T-helper 2 cell treated with Interferon-gamma antibody and Interleukin-4, amounts not matched to agents 5 μg/mL and 100 μg/mL, for 36 hours (primary cell): ENCODE measurements around the gene PDE4D.

Experiments
- DNase-seq: peaks from one replicate; pipeline ENCODE4 v3.0.0; 2021; ENCODE audit warnings: low spot score
- H3K27ac Mint-ChIP-seq: one replicate; pipeline ENCODE4 v1.8.0; 2021; ENCODE audit warnings: mild to moderate bottlenecking, mixed read lengths
- H3K27me3 Mint-ChIP-seq: one replicate; pipeline ENCODE4 v1.8.0; 2021; ENCODE audit warnings: low read depth, mixed read lengths
- H3K36me3 Mint-ChIP-seq: one replicate; pipeline ENCODE4 v1.8.0; 2021; ENCODE audit warnings: low read depth, mixed read lengths
- H3K4me1 Mint-ChIP-seq: one replicate; pipeline ENCODE4 v1.8.0; 2021; ENCODE audit warnings: low read depth, mixed read lengths
- H3K4me3 Mint-ChIP-seq: one replicate; pipeline ENCODE4 v1.8.0; 2022; ENCODE audit warnings: mild to moderate bottlenecking, moderate library complexity, mixed read lengths
- H3K9me3 Mint-ChIP-seq: one replicate; pipeline ENCODE4 v1.8.0; 2021; ENCODE audit warnings: mixed read lengths

Gene PDE4D

GRCh38 chr5:59264639-59265245, 628.8 kb downstream of the PDE4D start:
- Mint-ChIP-seq H3K36me3 (no peaks in the 10 kb centered on the region), H3K27me3 (peaks cover 11% of the 10 kb centered on the region), H3K27ac (no peak overlapping the region), H3K9me3 (no peaks in the 10 kb centered on the region), H3K4me3 (no peak overlapping the region), H3K4me1 (no peaks in the 10 kb centered on the region)
- DNase-seq, result no peak

DNA sequence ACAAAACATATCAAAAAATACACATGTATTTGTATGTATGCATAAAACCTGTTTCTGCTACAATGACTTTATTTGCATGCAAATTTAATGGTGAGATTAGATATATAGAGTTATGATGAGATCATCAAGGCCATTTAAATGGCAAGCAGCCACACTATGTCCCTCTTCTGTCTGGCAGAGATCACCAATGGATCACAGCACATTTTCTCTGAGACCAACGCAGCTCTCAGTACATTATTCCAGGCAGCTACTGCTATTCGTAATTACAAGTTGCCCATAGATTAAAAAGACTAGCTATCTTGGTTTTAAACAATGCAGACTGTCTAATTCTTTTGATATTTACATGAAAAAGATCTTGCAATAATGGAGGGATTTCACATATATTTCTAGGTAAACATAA, 629.5 kb downstream of the PDE4D start:
- H3K4me3 Mint-ChIP-seq, result no peak overlapping the region
- no peaks in the 10 kb centered on the region for H3K36me3 Mint-ChIP-seq
- peaks cover 14% of the 10 kb centered on the region for H3K27me3 Mint-ChIP-seq
- no peak overlapping the region for H3K27ac Mint-ChIP-seq
- H3K9me3 Mint-ChIP-seq, result no peaks in the 10 kb centered on the region
- DNase-seq, result no peak
- H3K4me1 Mint-ChIP-seq, result no peaks in the 10 kb centered on the region

GRCh38 chr5:59261969-59262368, 631.6 kb downstream of the PDE4D start:
- H3K4me3 Mint-ChIP-seq, result no peak overlapping the region
- DNase-seq, result no peak
- H3K27ac Mint-ChIP-seq, result no peak overlapping the region
- H3K4me1 Mint-ChIP-seq, result no peaks in the 10 kb centered on the region
- H3K9me3 Mint-ChIP-seq, result no peaks in the 10 kb centered on the region
- peaks cover 16% of the 10 kb centered on the region for H3K27me3 Mint-ChIP-seq
- H3K36me3 Mint-ChIP-seq, result no peaks in the 10 kb centered on the region

- Mint-ChIP-seq H3K27me3 (peaks cover 19% of the 10 kb centered on the region), H3K36me3 (no peaks in the 10 kb centered on the region), H3K27ac (no peak overlapping the region), H3K4me3 (no peak overlapping the region), H3K4me1 (no peaks in the 10 kb centered on the region), H3K9me3 (no peaks in the 10 kb centered on the region)
- DNase-seq, result no peak
Observed at GRCh38 chr5:59260973-59261372, 632.6 kb downstream of the PDE4D start.

DNA sequence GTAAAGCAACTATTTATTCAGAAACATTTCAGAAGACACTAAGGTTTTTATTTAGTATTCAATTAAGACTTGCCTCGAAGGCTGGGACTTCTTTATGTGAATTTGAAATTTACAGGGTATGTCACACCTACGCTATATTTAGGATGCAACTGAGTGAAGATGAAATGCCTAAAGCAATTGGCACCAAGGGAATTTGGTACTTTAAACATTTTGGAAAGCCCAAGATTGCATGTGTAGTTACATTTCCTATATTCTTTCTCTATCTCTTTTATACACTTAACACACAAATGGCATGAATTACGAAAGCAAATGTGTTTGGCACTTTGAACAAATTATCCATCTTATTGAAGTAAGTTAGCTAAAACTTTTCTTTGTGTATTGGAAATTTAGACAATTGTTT, 633.3 kb downstream of the PDE4D start:
- Mint-ChIP-seq H3K9me3 (no peaks in the 10 kb centered on the region), H3K27me3 (peaks cover 20% of the 10 kb centered on the region), H3K36me3 (no peaks in the 10 kb centered on the region), H3K27ac (no peak overlapping the region), H3K4me1 (no peaks in the 10 kb centered on the region), H3K4me3 (no peak overlapping the region)
- no peak for DNase-seq

DNA sequence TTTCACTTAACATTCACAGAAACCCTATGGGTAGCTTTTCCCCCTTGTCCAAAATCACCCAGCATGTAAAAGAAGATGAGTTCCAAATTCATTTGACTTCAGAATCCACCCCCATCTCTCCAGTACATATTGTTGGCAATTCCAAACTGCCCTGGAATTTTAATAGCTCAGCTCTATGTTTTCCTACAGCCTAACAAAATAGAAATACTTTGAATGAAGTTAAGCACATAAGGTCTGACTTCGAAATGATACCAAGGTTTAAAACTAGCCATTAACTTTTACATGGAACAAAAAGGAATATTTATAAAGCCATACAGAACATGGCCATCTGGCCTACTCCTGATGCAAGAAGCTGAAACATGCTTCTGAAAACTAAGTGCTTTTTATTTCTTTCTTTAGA, 634.3 kb downstream of the PDE4D start:
- no peaks in the 10 kb centered on the region for H3K9me3 Mint-ChIP-seq
- H3K36me3 Mint-ChIP-seq, result no peaks in the 10 kb centered on the region
- DNase-seq, result no peak

DNA sequence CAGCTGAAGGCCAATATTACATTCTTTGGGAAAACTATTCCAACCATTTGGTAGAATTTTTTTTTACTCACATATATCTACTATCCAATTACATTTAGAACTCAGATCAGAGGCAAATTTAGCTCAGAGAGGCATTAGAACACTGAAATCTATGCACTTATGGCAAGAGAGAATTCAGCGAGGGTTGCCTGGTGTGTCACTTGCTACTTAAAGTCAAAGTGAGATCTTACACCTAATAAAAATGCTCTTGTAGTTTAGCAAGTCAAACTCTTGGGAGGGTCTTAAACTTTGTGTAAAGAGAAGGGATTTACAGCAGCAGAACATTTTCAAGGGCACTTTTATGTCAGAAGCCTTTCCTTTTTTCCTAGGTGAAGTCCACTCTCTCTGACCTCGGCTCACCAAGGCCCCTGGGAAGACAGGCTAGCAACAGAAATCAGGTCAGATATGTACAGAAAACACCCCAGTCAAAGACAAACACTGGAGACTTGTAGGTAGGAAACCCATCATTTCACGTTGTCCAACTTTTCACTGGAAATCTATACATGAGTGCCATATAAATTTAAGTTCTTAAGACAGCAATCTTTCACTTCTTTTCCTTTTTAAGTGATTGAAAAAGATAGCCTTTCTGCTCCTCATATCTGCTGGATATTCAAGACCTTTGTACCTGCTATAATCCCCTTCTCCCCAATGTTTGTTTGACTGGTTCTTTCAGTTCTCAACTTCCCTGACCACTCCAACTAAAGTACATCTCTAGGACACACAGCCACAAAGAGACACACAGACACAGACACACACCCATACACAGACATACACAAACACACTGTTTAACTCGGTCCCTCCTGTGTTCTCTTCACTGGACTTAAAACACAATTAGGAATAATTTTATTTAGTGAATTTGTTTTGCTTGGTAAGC, 635.8 kb downstream of the PDE4D start:
- H3K4me3 Mint-ChIP-seq, result no peak overlapping the region
- no peaks in the 10 kb centered on the region for H3K4me1 Mint-ChIP-seq
- H3K27ac Mint-ChIP-seq, result no peak overlapping the region
- DNase-seq, result no peak
- H3K36me3 Mint-ChIP-seq, result no peaks in the 10 kb centered on the region
- no peaks in the 10 kb centered on the region for H3K9me3 Mint-ChIP-seq
- peaks cover 31% of the 10 kb centered on the region for H3K27me3 Mint-ChIP-seq

More for the DNA sequence above, 634.3 kb downstream of the PDE4D start:
- no peak overlapping the region for H3K27ac Mint-ChIP-seq
- H3K4me3 Mint-ChIP-seq, result no peak overlapping the region
- H3K27me3 Mint-ChIP-seq, result peaks cover 25% of the 10 kb centered on the region
- H3K4me1 Mint-ChIP-seq, result no peaks in the 10 kb centered on the region

- no peaks in the 10 kb centered on the region for H3K4me1 Mint-ChIP-seq
- peaks cover 26% of the 10 kb centered on the region for H3K27me3 Mint-ChIP-seq
- no peak for DNase-seq
- no peak overlapping the region for H3K4me3 Mint-ChIP-seq
- H3K9me3 Mint-ChIP-seq, result no peaks in the 10 kb centered on the region
- H3K36me3 Mint-ChIP-seq, result no peaks in the 10 kb centered on the region
- H3K27ac Mint-ChIP-seq, result no peak overlapping the region
Observed at GRCh38 chr5:59256331-59256730, 637.2 kb downstream of the PDE4D start.

GRCh38 chr5:59254055-59254687, 639.4 kb downstream of the PDE4D start:
- H3K36me3 Mint-ChIP-seq, result no peaks in the 10 kb centered on the region
- H3K9me3 Mint-ChIP-seq, result no peaks in the 10 kb centered on the region
- H3K27me3 Mint-ChIP-seq, result peaks cover 30% of the 10 kb centered on the region
- no peak overlapping the region for H3K4me3 Mint-ChIP-seq
- DNase-seq, result no peak
- no peak overlapping the region for H3K27ac Mint-ChIP-seq
- no peaks in the 10 kb centered on the region for H3K4me1 Mint-ChIP-seq

DNA sequence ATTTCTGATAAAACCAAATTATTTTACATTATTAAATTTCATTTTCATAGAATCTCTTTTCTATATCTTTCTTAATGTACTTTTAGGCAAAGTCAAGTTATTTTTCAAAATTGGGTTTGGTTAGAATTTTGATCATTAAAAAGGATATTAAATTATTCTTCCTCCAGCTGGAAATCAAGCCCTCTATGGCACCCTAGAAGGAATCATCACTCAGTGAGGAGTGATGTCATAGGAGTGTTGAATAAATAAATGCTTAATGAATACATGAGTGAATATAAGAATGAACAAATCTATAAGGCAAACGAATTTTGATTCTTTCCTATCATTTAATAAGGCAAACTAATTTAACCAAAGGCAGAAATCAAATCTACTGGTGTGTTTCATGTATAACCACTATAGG, 639.9 kb downstream of the PDE4D start:
- Mint-ChIP-seq H3K36me3 (no peaks in the 10 kb centered on the region), H3K9me3 (no peaks in the 10 kb centered on the region), H3K4me1 (no peaks in the 10 kb centered on the region), H3K4me3 (no peak overlapping the region), H3K27me3 (peaks cover 26% of the 10 kb centered on the region), H3K27ac (no peak overlapping the region)
- DNase-seq, result no peak

DNA sequence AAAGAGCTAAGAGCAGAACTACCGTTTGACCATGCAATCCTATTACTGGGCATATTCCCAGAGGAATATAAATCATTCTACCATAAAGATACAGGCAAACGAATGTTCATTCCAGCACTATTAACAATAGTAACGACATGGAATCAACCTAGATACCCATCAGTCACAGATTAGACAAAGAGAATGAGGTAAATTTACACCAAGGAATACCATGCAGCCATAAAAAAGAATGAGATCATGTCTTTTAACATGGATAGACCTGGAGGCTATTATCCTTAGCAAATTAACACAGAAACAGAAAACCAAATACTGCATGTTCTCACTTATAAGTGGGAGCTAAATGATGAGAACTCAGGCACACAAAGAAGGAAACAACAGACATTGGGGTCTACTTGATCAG, 641.9 kb downstream of the PDE4D start:
- Mint-ChIP-seq H3K27me3 (peaks cover 22% of the 10 kb centered on the region), H3K4me3 (no peak overlapping the region), H3K36me3 (no peaks in the 10 kb centered on the region), H3K27ac (no peak overlapping the region), H3K9me3 (no peaks in the 10 kb centered on the region), H3K4me1 (no peaks in the 10 kb centered on the region)
- DNase-seq, result no peak

- no peak for DNase-seq
- Mint-ChIP-seq H3K27me3 (peaks cover 18% of the 10 kb centered on the region), H3K4me3 (no peak overlapping the region)
Observed at GRCh38 chr5:59249726-59250125, 643.8 kb downstream of the PDE4D start.

DNA sequence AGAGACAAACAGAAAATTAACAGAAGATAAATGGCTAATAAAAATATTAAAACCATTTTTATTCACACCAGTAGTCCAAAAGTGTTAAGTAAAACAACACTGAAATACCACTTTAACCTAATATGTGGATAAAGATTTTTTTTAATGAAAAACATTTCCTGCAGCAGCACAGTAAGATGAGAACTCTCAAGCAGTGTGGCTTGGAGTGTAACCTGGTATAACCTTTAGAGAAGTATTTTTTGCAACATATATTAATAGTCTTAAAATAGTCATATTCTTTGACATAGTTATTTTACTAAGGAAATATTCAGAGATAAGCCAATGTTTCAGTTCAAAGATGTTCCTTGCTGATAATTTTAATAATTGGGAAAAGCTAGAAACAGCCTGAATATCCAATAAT, 644.4 kb downstream of the PDE4D start:
- no peak overlapping the region for H3K4me3 Mint-ChIP-seq
- H3K4me1 Mint-ChIP-seq, result no peaks in the 10 kb centered on the region
- no peaks in the 10 kb centered on the region for H3K36me3 Mint-ChIP-seq
- H3K27ac Mint-ChIP-seq, result no peak overlapping the region
- no peaks in the 10 kb centered on the region for H3K9me3 Mint-ChIP-seq
- DNase-seq, result no peak
- peaks cover 14% of the 10 kb centered on the region for H3K27me3 Mint-ChIP-seq

More at GRCh38 chr5:59249726-59250125, 643.8 kb downstream of the PDE4D start:
- Mint-ChIP-seq H3K4me1 (no peaks in the 10 kb centered on the region), H3K9me3 (no peaks in the 10 kb centered on the region), H3K36me3 (no peaks in the 10 kb centered on the region), H3K27ac (no peak overlapping the region)

DNA sequence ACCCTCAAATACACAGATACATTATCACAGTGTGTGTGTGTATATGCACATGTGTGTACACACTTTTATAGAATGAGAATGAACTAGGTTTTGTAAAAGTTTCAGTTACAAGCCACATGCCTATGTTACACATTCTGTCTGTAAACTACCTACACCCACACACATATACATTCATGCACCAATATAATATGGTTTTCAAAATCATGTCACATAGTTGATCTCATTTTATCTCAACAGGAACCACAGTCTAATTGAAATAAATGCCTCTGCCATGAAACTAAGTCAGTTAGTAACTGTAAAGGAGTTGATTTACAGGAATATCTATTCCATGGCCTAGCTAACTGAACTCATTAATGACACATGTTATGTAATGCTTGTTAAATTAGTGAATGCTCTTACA, 646.6 kb downstream of the PDE4D start:
- H3K9me3 Mint-ChIP-seq, result no peaks in the 10 kb centered on the region

More for the DNA sequence above, 646.6 kb downstream of the PDE4D start:
- H3K27me3 Mint-ChIP-seq, result peaks cover 9% of the 10 kb centered on the region
- H3K27ac Mint-ChIP-seq, result no peak overlapping the region
- DNase-seq, result no peak
- no peaks in the 10 kb centered on the region for H3K4me1 Mint-ChIP-seq
- no peaks in the 10 kb centered on the region for H3K36me3 Mint-ChIP-seq
- no peak overlapping the region for H3K4me3 Mint-ChIP-seq
